ENCODE data around the gene NEU4.

The NEU4 gene

GRCh38 chr2:241835611-241836010 is 26.6 kb downstream of the NEU4 start:
- no peak for DNase-seq

GRCh38 chr2:241836292-241836691 is 27.3 kb downstream of the NEU4 start:
- no peak for DNase-seq

- DNase-seq, result no peak
These were observed 28.4 kb downstream of the NEU4 start for GRCh38 chr2:241837197-241837965.

GRCh38 chr2:241841181-241842066 is 32.4 kb downstream of the NEU4 start:
- no peak for DNase-seq

GRCh38 chr2:241842067-241842415 is 33.0 kb downstream of the NEU4 start:
- DNase-seq, result no peak

GRCh38 chr2:241842620-241843211 is 33.7 kb downstream of the NEU4 start:
- DNase-seq, result no peak

GRCh38 chr2:241843321-241844065 is 34.5 kb downstream of the NEU4 start:
- DNase-seq, result no peak

GRCh38 chr2:241844066-241844728 is 35.2 kb downstream of the NEU4 start:
- no peak for DNase-seq

GRCh38 chr2:241844831-241845578 is 36.0 kb downstream of the NEU4 start:
- no peak for DNase-seq

- no peak for DNase-seq
These were observed 37.4 kb downstream of the NEU4 start for GRCh38 chr2:241846406-241846805.

- no peak for DNase-seq
These were observed 40.0 kb downstream of the NEU4 start for GRCh38 chr2:241848761-241849615.

GRCh38 chr2:241849616-241850543 is 40.9 kb downstream of the NEU4 start:
- no peak for DNase-seq

GRCh38 chr2:241850544-241851324 is 41.7 kb downstream of the NEU4 start:
- DNase-seq, result no peak

GRCh38 chr2:241851325-241852115 is 42.5 kb downstream of the NEU4 start:
- DNase-seq, result no peak

GRCh38 chr2:241852116-241852980 is 43.4 kb downstream of the NEU4 start:
- DNase-seq, result no peak

- no peak for DNase-seq
These were observed 44.1 kb downstream of the NEU4 start for GRCh38 chr2:241852981-241853631.
